Mesodermal cell (in vitro differentiated cells): ENCODE measurements around the gene EPM2A.

ENCODE experiments used
- H3K27ac ChIP-seq: 2 replicates; pipeline ENCODE4 v1.7.0; 2013; ENCODE audit warnings: mild to moderate bottlenecking, low read depth, low read length, moderate library complexity; ENCODE audit not compliant: severe bottlenecking
- H3K36me3 ChIP-seq: 2 replicates; pipeline ENCODE4 v1.7.1; 2013; ENCODE audit warnings: mild to moderate bottlenecking, low read length, moderate library complexity; ENCODE audit not compliant: control insufficient read depth, insufficient read depth
- H3K4me1 ChIP-seq: one replicate; pipeline ENCODE4 v1.7.1; 2013; ENCODE audit warnings: mild to moderate bottlenecking, low read length; ENCODE audit not compliant: insufficient read depth, control insufficient read depth, poor library complexity, severe bottlenecking
- H3K4me3 ChIP-seq: 2 replicates; pipeline ENCODE4 v1.7.0; 2013; ENCODE audit warnings: low read length, control low read depth, mild to moderate bottlenecking; ENCODE audit not compliant: insufficient read depth, poor library complexity, severe bottlenecking; ENCODE audit errors: extremely low read depth
- H3K9me3 ChIP-seq: 2 replicates; pipeline ENCODE4 v1.7.1; 2013; ENCODE audit warnings: mild to moderate bottlenecking, low read length, moderate library complexity; ENCODE audit not compliant: control insufficient read depth
- WGBS, 2 experiments: methylation state at CpG; one replicate each; pipeline ENCODE4 v1.1.5; 2013; ENCODE audit warnings: missing lambda C conversion rate in 2 of 2; ENCODE audit not compliant: insufficient coverage in 2 of 2; 5-methylcytosine and 5-hydroxymethylcytosine counted together

The EPM2A gene

DNA sequence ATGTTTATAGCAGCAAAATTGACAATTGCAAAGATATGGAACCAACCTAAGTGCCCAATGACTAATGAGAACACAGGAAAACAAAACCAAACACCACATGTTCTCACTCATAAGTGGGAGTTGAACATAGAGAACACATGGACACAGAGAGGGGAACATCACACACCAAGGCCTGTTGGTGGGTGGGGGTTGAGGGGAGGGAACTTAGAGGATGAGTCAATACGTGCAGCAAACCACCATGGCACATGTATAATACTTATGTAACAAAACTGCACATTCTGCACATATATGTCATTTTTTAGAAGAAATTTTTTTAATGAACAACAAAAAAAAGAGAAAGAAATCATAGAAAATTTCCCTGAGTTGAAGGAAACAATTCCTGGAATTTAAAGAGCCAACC, 3.9 kb downstream of the EPM2A start:
- no peak overlapping the region for H3K4me3 ChIP-seq
- H3K4me1 ChIP-seq, result peaks cover 12% of the 10 kb centered on the region
- H3K27ac ChIP-seq, result peak overlapping the region; percentile 66
- WGBS, 2 experiments, result no CpG with 5 or more reads among the region's 1 CpG
- H3K9me3 ChIP-seq, result peaks cover 14% of the 10 kb centered on the region
- H3K36me3 ChIP-seq, result no peaks in the 10 kb centered on the region

- WGBS, 2 experiments, result 74 to 85% methylated on average over 2 of the region's 2 CpGs
- H3K9me3 ChIP-seq, result peaks cover 14% of the 10 kb centered on the region
- no peak overlapping the region for H3K4me3 ChIP-seq
- peaks cover 12% of the 10 kb centered on the region for H3K4me1 ChIP-seq
- H3K27ac ChIP-seq, result no peak overlapping the region
- no peaks in the 10 kb centered on the region for H3K36me3 ChIP-seq
Observed at GRCh38 chr6:145729887-145730286, 5.4 kb downstream of the EPM2A start.

- H3K36me3 ChIP-seq, result no peaks in the 10 kb centered on the region
- H3K4me1 ChIP-seq, result peaks cover 12% of the 10 kb centered on the region
- 100% methylated on average over 1 of the region's 1 CpG for WGBS, 2 experiments
- peaks cover 14% of the 10 kb centered on the region for H3K9me3 ChIP-seq
- no peak overlapping the region for H3K27ac ChIP-seq
- H3K4me3 ChIP-seq, result no peak overlapping the region
Observed at GRCh38 chr6:145728444-145729385, 6.6 kb downstream of the EPM2A start.

GRCh38 chr6:145727817-145728388, 7.4 kb downstream of the EPM2A start:
- peaks cover 12% of the 10 kb centered on the region for H3K4me1 ChIP-seq
- WGBS, 2 experiments, result 82 to 85% methylated on average over 2 to 3 of the region's 5 CpGs
- no peak overlapping the region for H3K4me3 ChIP-seq
- no peak overlapping the region for H3K27ac ChIP-seq
- H3K9me3 ChIP-seq, result peaks cover 14% of the 10 kb centered on the region
- H3K36me3 ChIP-seq, result no peaks in the 10 kb centered on the region

GRCh38 chr6:145725570-145725969, 9.8 kb downstream of the EPM2A start:
- H3K9me3 ChIP-seq, result peaks cover 14% of the 10 kb centered on the region
- no peak overlapping the region for H3K27ac ChIP-seq
- H3K4me1 ChIP-seq, result no peaks in the 10 kb centered on the region
- H3K36me3 ChIP-seq, result no peaks in the 10 kb centered on the region
- 75 to 100% methylated on average over 1 of the region's 2 CpGs for WGBS, 2 experiments
- no peak overlapping the region for H3K4me3 ChIP-seq

DNA sequence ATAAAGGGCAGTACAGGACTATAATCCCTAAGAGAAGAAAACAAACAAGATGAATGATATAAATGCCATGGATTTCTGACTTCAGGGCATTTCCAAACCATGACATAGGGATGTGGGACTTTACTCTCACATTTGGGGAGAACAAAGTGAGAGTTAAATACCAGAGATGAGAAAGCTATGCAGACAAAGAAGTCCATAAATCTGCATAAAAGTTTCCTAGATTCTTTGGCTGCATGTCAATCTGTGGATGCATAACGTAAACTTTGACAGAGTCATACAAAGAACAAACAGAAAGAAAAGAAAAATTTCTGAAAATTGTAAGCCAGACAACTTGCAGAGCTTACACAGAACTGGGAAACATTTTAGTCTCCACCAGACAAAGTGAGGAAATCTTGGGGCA, 11.7 kb downstream of the EPM2A start:
- Histone ChIP-seq H3K4me3 (no peak overlapping the region), H3K36me3 (no peaks in the 10 kb centered on the region), H3K4me1 (no peaks in the 10 kb centered on the region), H3K27ac (no peak overlapping the region), H3K9me3 (peaks cover 4% of the 10 kb centered on the region)
- WGBS, 2 experiments, result 92% methylated on average over 1 of the region's 1 CpG; no CpG with 5 or more reads in 1 of the 2 experiments

DNA sequence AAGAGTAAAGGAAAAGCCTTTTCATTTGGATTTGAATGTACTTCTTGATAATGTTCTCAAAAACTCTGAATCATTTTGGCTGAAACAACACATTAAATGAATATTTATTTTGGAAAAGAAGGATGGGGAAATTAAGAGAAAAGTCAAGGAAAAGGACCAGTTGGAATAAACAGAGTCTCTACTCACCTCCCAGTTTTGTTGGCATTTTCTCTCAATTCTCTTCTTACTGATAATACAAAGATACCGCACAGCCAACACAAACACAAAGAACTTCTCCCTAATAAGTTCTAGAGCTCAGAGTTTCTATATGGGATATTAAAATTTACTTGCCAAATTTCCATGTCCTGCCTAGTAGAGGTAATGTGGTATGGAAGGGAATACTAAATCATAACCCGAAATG, 13.1 kb downstream of the EPM2A start:
- WGBS, 2 experiments, result no CpG with 5 or more reads among the region's 2 CpGs
- no peak overlapping the region for H3K27ac ChIP-seq
- H3K36me3 ChIP-seq, result no peaks in the 10 kb centered on the region
- peaks cover 2% of the 10 kb centered on the region for H3K9me3 ChIP-seq
- no peak overlapping the region for H3K4me3 ChIP-seq
- no peaks in the 10 kb centered on the region for H3K4me1 ChIP-seq

- Histone ChIP-seq H3K4me3 (no peak overlapping the region), H3K4me1 (no peaks in the 10 kb centered on the region), H3K27ac (no peak overlapping the region), H3K9me3 (no peaks in the 10 kb centered on the region), H3K36me3 (no peaks in the 10 kb centered on the region)
- WGBS, 2 experiments, result 79 to 100% methylated on average over 2 of the region's 3 CpGs
Observed at GRCh38 chr6:145721144-145721543, 14.2 kb downstream of the EPM2A start.

DNA sequence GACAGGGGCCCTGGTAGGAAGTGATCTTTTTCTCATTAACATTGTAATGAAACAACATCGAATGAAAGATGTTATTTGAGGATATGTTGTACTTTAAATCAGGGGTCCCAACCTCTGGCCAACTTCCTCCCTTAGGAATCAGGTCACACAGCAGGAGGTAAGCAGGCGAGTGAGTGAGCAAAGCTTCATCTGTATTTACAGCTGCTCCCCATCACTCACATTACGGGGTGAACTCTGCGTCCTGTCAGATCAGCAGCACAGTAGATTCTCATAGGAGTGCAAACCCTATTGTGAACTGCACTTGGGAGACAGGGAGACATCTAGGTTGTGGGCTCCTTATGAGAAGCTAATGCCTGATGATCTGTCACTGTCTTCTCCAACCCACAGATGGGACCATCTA, 19.9 kb downstream of the EPM2A start:
- Histone ChIP-seq H3K27ac (no peak overlapping the region), H3K9me3 (peaks cover 12% of the 10 kb centered on the region), H3K36me3 (no peaks in the 10 kb centered on the region), H3K4me3 (no peak overlapping the region), H3K4me1 (no peaks in the 10 kb centered on the region)
- 96 to 100% methylated on average over 2 to 3 of the region's 4 CpGs for WGBS, 2 experiments

GRCh38 chr6:145714731-145715130, 20.6 kb downstream of the EPM2A start:
- Histone ChIP-seq H3K4me1 (no peaks in the 10 kb centered on the region), H3K4me3 (no peak overlapping the region), H3K9me3 (peaks cover 12% of the 10 kb centered on the region), H3K36me3 (no peaks in the 10 kb centered on the region), H3K27ac (no peak overlapping the region)
- WGBS, 2 experiments, result 100% methylated on average over 1 of the region's 2 CpGs

DNA sequence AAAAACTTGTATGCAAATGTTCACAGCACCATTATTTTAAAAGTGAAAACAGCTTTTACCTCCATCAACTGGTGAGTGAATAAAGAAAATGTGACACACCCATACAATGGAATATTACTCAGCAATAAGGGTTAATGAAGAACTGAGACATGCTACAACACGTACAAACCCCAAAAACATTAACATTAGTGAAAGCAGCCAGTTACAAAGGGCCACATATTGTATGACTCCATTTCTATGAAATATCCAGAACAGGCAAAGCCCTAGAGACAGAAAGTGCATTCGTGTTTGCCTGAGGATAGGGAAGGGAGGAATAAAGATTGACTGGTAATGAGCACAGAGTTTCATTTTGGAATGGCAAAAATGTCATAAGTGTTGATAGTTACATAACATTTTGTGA, 21.5 kb downstream of the EPM2A start:
- peaks cover 12% of the 10 kb centered on the region for H3K9me3 ChIP-seq
- 92 to 100% methylated on average over 1 of the region's 2 CpGs for WGBS, 2 experiments
- no peaks in the 10 kb centered on the region for H3K36me3 ChIP-seq
- no peak overlapping the region for H3K4me3 ChIP-seq
- no peaks in the 10 kb centered on the region for H3K4me1 ChIP-seq
- no peak overlapping the region for H3K27ac ChIP-seq
